ENCODE results near the gene UMAD1. TPM values are rescaled to one million over a fixed set of nuclear protein-coding genes. Genes with fewer than 3 reads are reported as not detected.

UMAD1 gene
- total and polyA plus RNA-seq, 2 donors from 2014 or later: 18.0 to 20.3 TPM

GRCh38 chr7:7917593-7917992 is 277.0 kb downstream of the UMAD1 start:
- no peak overlapping the region for H3K4me3 ChIP-seq (ENCODE audit: low read length in 3 of 3)
- intact Hi-C loops (cut with DNase I): no loop called here
- TF ChIP-seq CTCF (IDR thresholded peaks at IDR 0.05; ENCODE audit: borderline replicate concordance, extremely low read depth, insufficient read depth): no peak
- no peak overlapping the region for H3K27ac ChIP-seq (ENCODE audit: low read depth in 2 of 2, low read length in 2 of 2)
- no peaks in the 10 kb centered on the region for H3K4me1 ChIP-seq (ENCODE audit: control insufficient read depth in 2 of 3, insufficient read depth in 2 of 3, low read depth in 1 of 3, low read length in 3 of 3)
- no peaks in the 10 kb centered on the region for H3K36me3 ChIP-seq (ENCODE audit: control insufficient read depth in 2 of 3, insufficient read depth in 3 of 3, low read length in 3 of 3)
- FAIRE-seq (no peak), DNase-seq (no peak)
- no peaks in the 10 kb centered on the region for H3K27me3 ChIP-seq (ENCODE audit: control insufficient read depth, insufficient read depth, low read length)
- no peaks in the 10 kb centered on the region for H3K9me3 ChIP-seq (ENCODE audit: control insufficient read depth in 2 of 3, insufficient read depth in 1 of 3, low read length in 3 of 3)
- H3K9ac ChIP-seq (ENCODE audit: low read length in 3 of 3): no peak overlapping the region

- Histone ChIP-seq H3K27me3 (ENCODE audit: control insufficient read depth, insufficient read depth, low read length) (no peaks in the 10 kb centered on the region), H3K27ac (ENCODE audit: low read depth in 2 of 2, low read length in 2 of 2) (no peak overlapping the region), H3K4me3 (ENCODE audit: low read length in 3 of 3) (no peak overlapping the region), H3K36me3 (ENCODE audit: control insufficient read depth in 2 of 3, insufficient read depth in 3 of 3, low read length in 3 of 3) (no peaks in the 10 kb centered on the region), H3K9ac (ENCODE audit: low read length in 3 of 3) (no peak overlapping the region), H3K4me1 (ENCODE audit: control insufficient read depth in 2 of 3, insufficient read depth in 2 of 3, low read depth in 1 of 3, low read length in 3 of 3) (no peaks in the 10 kb centered on the region), H3K9me3 (ENCODE audit: control insufficient read depth in 2 of 3, insufficient read depth in 1 of 3, low read length in 3 of 3) (no peaks in the 10 kb centered on the region)
- DNase-seq (no peak), FAIRE-seq (no peak)
- intact Hi-C loops (cut with DNase I): no loop called here
- no peak for TF ChIP-seq CTCF (IDR thresholded peaks at IDR 0.05; ENCODE audit: borderline replicate concordance, extremely low read depth, insufficient read depth)
Measured at GRCh38 chr7:7918736-7919448, 278.3 kb downstream of the UMAD1 start.

- Histone ChIP-seq H3K4me3 (ENCODE audit: low read length in 3 of 3) (no peak overlapping the region), H3K27ac (ENCODE audit: low read depth in 2 of 2, low read length in 2 of 2) (no peak overlapping the region), H3K4me1 (ENCODE audit: control insufficient read depth in 2 of 3, insufficient read depth in 2 of 3, low read depth in 1 of 3, low read length in 3 of 3) (no peaks in the 10 kb centered on the region), H3K9me3 (ENCODE audit: control insufficient read depth in 2 of 3, insufficient read depth in 1 of 3, low read length in 3 of 3) (no peaks in the 10 kb centered on the region), H3K36me3 (ENCODE audit: control insufficient read depth in 2 of 3, insufficient read depth in 3 of 3, low read length in 3 of 3) (no peaks in the 10 kb centered on the region), H3K27me3 (ENCODE audit: control insufficient read depth, insufficient read depth, low read length) (no peaks in the 10 kb centered on the region), H3K9ac (ENCODE audit: low read length in 3 of 3) (no peak overlapping the region)
- TF ChIP-seq CTCF (IDR thresholded peaks at IDR 0.05; ENCODE audit: borderline replicate concordance, extremely low read depth, insufficient read depth): no peak
- intact Hi-C loops (cut with DNase I): no loop called here
- DNase-seq: no peak
- no peak for FAIRE-seq
Measured at GRCh38 chr7:7919449-7919945, 278.9 kb downstream of the UMAD1 start.
